Fibroblast of the aortic adventitia (primary cell): ENCODE results near the gene BUB1B. TPM values are rescaled to one million over a fixed set of nuclear protein-coding genes. Genes with fewer than 3 reads are reported as not detected.

ENCODE experiments used
- DNase-seq: peaks from one replicate; pipeline ENCODE4 v3.0.0-alpha.2; 2010; ENCODE audit warnings: low read depth
- H3K4me3 ChIP-seq: 2 replicates; pipeline ENCODE4 v1.5.1; 2011; ENCODE audit warnings: low read depth, mild to moderate bottlenecking, control low read depth, low read length, moderate library complexity
- CTCF ChIP-seq: IDR thresholded peaks from 2 replicates; pipeline ENCODE4 v1.5.1; 2011; ENCODE audit warnings: mild to moderate bottlenecking, low read length, control low read depth, inconsistent platforms; ENCODE audit not compliant: insufficient read depth
- total RNA-seq: library from RNA; depleted of rRNA; stranded (reverse); fragments of >200 nt; gene quantifications from 2 replicates; pipeline ENCODE4 v1.2.3, GENCODE V29; 2012; ENCODE audit warnings: low replicate concordance

BUB1B gene
- total RNA-seq, 1 donor, result 35.2 TPM

GRCh38 chr15:40229316-40229715, 68.4 kb downstream of the BUB1B start:
- H3K4me3 ChIP-seq, result no peak overlapping the region
- no peak for TF ChIP-seq CTCF
- DNase-seq, result no peak

GRCh38 chr15:40229956-40230355, 69.1 kb downstream of the BUB1B start:
- TF ChIP-seq CTCF, result no peak
- no peak for DNase-seq
- no peak overlapping the region for H3K4me3 ChIP-seq

- H3K4me3 ChIP-seq, result no peak overlapping the region
- no peak for TF ChIP-seq CTCF
- DNase-seq, result peak; percentile 46
These were observed 71.8 kb downstream of the BUB1B start for GRCh38 chr15:40232625-40233070.

GRCh38 chr15:40233727-40234577, 73.1 kb downstream of the BUB1B start:
- no peak for DNase-seq
- no peak overlapping the region for H3K4me3 ChIP-seq
- no peak for TF ChIP-seq CTCF

DNA sequence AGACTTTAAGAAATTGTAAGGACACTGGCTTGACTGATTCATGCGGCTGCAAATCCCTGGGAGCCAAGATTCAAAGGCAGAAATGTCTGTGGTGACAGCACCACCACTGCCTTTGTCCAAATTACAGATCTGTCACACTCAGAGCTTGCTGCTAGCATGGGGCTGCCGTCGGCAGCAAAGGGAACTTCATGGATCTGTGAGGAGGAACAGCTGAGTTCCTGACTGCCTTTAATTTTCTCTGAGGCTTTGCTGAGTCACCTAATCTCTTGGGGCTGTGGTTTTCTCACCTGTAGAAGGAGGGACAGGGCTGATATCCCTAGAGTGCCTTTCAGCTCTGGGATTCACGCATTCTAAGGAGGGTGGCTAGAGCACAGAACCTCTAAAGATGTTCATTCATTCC, 73.9 kb downstream of the BUB1B start:
- no peak for TF ChIP-seq CTCF
- no peak for DNase-seq
- no peak overlapping the region for H3K4me3 ChIP-seq

GRCh38 chr15:40235201-40235885, 74.5 kb downstream of the BUB1B start:
- no peak overlapping the region for H3K4me3 ChIP-seq
- TF ChIP-seq CTCF, result no peak
- no peak for DNase-seq
